Skeletal muscle tissue (tissue), 4 donors: ENCODE results near the gene PAQR5. TPM values are rescaled to one million over a fixed set of nuclear protein-coding genes. Genes with fewer than 3 reads are reported as not detected.
"Not testable (repeated sequence)": the region's sequence is repeated elsewhere in the genome, so short reads cannot be mapped to it uniquely, and the experiment has no call there.

Experiments
- H3K27ac ChIP-seq: one replicate; pipeline ENCODE4 v1.7.0; 2013; ENCODE audit warnings: mild to moderate bottlenecking, low read depth, low read length, inconsistent platforms
- H3K27me3 ChIP-seq, 3 donors: one replicate each; pipeline ENCODE4 v1.7.0; 2013; ENCODE audit warnings: low read length in 3 of 3; ENCODE audit not compliant: control insufficient read depth in 3 of 3, insufficient read depth in 3 of 3
- H3K36me3 ChIP-seq, 3 donors: one replicate each; pipeline ENCODE4 v1.7.0; 2013; ENCODE audit warnings: low read length in 3 of 3; ENCODE audit not compliant: control insufficient read depth in 3 of 3, insufficient read depth in 3 of 3
- H3K4me1 ChIP-seq, 3 donors: one replicate each; pipeline ENCODE4 v1.7.0; 2013; ENCODE audit warnings: low read length in 3 of 3, mild to moderate bottlenecking in 3 of 3; ENCODE audit not compliant: control insufficient read depth in 3 of 3, insufficient read depth in 3 of 3
- H3K4me3 ChIP-seq, 3 donors: one replicate each; pipeline ENCODE4 v1.7.0; 2013; ENCODE audit warnings: low read length in 3 of 3
- H3K9ac ChIP-seq, 3 donors: one replicate each; pipeline ENCODE4 v1.7.0; 2013; ENCODE audit warnings: low read length in 3 of 3, mild to moderate bottlenecking in 3 of 3, moderate library complexity in 2 of 3, low read depth in 1 of 3
- H3K9me3 ChIP-seq, 3 donors: one replicate each; pipeline ENCODE4 v1.7.0; 2013; ENCODE audit warnings: low read length in 3 of 3; ENCODE audit not compliant: control insufficient read depth in 3 of 3
- total RNA-seq: library from RNA; depleted of rRNA; stranded (reverse); fragments of >200 nt; gene quantifications from one replicate; pipeline ENCODE4 v1.2.3, GENCODE V29; 2014
- donor health status: Osteomylitis.

The PAQR5 gene
- total RNA-seq, 1 donor from 2014 or later = under 0.01 TPM

DNA sequence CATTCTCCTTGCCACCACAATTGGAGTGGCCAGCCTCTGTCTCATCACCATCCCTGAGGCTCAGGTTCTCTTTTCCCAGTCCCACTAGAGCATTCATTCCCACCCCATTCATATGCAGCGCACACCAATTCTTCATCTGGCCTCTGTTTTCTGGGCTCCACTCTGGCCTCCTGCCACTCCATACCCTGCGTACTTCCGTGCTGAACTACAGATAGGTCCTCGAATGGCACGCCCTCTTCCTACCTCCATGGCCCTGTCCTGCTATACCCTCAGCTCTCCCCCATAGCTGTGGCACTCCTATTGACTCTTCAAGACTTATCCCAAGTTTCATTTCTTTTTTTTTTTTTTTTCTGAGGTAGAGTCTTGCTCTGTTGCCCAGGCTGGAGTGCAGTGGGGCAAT lies 25.9 kb downstream of the PAQR5 start:
- Histone ChIP-seq H3K27me3 (peaks cover 0 to 16% (median 14%) of the 10 kb centered on the region in 3 donors), H3K9ac (no peak overlapping the region), H3K4me3 (no peak overlapping the region), H3K36me3 (no peaks in the 10 kb centered on the region), H3K9me3 (peaks cover 0 to 2% (median 0%) of the 10 kb centered on the region in 3 donors), H3K27ac (no peak overlapping the region), H3K4me1 (no peaks in the 10 kb centered on the region)

DNA sequence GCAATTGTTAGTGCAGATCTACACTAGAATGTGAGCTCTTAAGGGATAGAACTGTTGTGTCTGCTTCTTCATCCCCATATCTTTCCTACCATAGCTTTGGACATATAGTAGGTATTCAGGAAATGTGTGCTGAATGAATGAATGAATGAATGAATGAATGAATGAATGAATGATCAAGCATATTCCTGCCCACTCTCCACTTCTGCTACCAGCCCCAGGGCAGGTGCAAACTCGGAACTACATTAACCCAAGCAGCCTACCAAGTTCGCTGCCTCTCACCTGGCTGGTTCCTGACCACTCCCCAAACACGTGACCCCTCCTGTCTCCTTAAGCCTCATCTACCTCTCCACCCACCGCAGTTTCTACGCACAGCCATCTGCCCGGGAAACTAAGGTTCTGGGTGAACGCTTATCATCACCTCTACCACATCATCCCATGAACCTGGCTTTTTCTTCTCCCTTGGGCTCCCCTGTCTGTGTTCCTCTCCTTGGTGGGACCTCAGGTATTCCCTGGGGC lies 26.8 kb downstream of the PAQR5 start:
- Histone ChIP-seq H3K9ac (no peak overlapping the region), H3K4me1 (no peaks in the 10 kb centered on the region), H3K27ac (no peak overlapping the region), H3K4me3 (no peak overlapping the region), H3K27me3 (peaks cover 0 to 13% (median 10%) of the 10 kb centered on the region in 3 donors), H3K36me3 (no peaks in the 10 kb centered on the region), H3K9me3 (peaks cover 0 to 2% (median 0%) of the 10 kb centered on the region in 3 donors)

DNA sequence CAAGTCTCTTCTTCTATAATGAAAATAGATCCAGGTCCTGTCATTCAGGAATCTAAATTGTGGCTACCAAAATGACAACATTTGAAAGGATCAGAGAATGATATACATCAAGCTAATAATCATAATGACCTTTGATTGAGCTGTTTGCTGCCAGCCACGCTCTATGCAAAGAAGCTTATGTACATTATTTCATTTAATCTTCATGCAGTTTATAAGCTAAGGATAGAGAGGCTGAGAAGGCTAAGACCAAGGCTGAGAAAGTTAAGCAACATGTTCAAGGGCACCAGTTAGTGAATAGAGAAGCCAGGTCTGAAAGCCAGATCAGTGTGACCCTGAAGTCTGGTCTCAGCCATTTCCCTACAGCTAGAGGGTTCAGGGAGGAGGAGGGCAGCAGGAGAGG lies 29.4 kb downstream of the PAQR5 start:
- Histone ChIP-seq H3K9me3 (peaks cover 0 to under 1% (median 0%) of the 10 kb centered on the region in 3 donors), H3K36me3 (no peaks in the 10 kb centered on the region), H3K27me3 (peaks cover 0 to 10% (median 9%) of the 10 kb centered on the region in 3 donors), H3K9ac (no peak overlapping the region), H3K27ac (no peak overlapping the region), H3K4me1 (no peaks in the 10 kb centered on the region), H3K4me3 (no peak overlapping the region)

DNA sequence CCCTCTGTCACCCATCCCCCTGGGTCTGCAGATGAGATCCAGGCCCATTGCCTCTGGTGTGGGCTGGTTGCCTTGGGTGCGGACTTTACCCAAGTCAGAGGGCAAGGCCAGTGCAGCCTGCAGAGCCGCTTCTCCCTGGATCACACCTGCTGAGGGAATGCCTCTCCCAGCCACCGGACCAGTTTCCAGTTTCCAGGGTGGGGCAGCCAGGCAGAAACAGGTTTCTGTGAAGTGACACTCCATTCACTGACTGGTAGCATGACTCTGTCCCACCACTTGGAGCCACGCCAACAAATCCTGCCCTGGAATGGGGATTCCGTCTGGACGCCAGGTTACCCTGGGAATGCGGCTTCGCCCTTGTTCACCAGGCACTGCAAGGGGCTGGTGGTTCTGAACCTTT lies 30.0 kb downstream of the PAQR5 start:
- Histone ChIP-seq H3K36me3 (no peaks in the 10 kb centered on the region), H3K4me1 (no peaks in the 10 kb centered on the region), H3K9ac (no peak overlapping the region), H3K27me3 (peaks cover 0 to 7% (median 7%) of the 10 kb centered on the region in 3 donors), H3K9me3 (no peaks in the 10 kb centered on the region), H3K4me3 (no peak overlapping the region), H3K27ac (no peak overlapping the region)

DNA sequence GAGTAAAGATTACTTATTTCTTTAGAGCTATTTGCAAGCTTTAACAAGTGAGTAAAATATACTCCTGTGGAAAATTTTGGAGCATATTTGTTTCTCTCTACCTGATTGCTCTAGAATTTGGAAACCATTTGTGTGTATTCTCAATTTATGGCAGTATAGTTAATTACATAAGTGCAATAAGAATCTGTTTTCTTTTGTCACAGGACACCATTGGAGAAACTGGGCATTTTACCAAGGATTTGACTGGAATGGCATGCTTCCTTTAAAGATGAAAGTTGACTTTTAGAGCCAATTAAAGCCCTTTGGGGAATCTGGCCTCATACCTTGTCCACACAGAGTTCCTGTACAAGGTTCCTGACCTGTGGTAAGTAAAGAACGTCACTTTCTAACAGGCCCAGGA lies 38.4 kb downstream of the PAQR5 start:
- H3K27me3 ChIP-seq = no peaks in the 10 kb centered on the region
- H3K4me3 ChIP-seq = no peak overlapping the region
- H3K4me1 ChIP-seq = no peaks in the 10 kb centered on the region
- H3K9ac ChIP-seq = no peak overlapping the region
- no peak overlapping the region for H3K27ac ChIP-seq
- H3K36me3 ChIP-seq = no peaks in the 10 kb centered on the region
- H3K9me3 ChIP-seq = no peaks in the 10 kb centered on the region

DNA sequence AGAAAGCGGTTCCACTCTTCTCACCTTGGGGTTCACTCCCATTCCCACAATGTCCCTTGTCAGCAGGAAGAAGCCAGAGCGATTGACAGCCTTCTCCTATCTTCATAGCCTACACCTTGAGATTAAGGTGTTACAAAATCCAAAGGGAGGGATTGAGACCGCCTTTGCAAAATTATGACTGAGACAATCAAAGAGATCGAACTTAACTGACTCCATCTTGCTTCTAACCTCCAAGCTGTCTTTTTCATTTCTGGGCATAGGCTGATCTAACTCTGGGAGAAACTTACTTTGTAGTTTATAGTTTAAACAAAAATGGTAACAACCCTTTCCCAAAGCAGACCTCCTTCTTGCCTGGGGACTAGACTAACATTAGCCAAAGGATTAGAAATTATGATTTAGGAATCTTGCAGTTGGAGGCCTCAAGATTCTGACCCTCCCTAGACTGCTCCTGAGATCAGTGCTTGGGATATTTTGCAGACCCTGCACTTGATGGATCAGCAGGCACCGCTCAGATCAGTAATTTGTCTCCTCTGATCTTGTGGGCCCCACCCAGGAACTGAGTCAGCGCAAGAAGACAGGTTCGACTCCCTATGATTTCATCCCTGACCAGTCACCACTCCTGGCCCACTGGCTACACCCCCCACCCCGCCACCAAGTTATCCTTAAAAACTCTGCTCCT lies 40.0 kb downstream of the PAQR5 start:
- H3K36me3 ChIP-seq = no peaks in the 10 kb centered on the region

DNA sequence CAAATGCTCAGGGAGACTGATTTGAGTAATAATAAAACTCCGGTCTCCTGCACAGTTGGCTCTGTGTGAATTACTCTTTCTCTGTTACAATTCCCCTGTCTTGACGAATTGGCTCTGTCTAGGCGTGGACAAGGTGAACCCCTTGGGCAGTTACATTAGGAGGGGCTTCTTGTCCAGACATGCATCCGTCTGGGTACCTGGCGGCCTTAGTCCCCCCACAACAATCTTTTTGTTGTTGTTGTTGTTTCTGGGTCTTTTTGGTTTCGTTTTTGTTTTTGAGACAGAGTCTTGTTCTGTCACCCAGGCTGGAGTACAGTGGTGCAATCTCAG lies 40.5 kb downstream of the PAQR5 start:
- not testable (repeated sequence) for H3K9ac ChIP-seq, H3K4me1 ChIP-seq, H3K27me3 ChIP-seq, H3K9me3 ChIP-seq, H3K27ac ChIP-seq, H3K36me3 ChIP-seq, H3K4me3 ChIP-seq

More for the DNA sequence above, 40.0 kb downstream of the PAQR5 start:
- H3K9me3 ChIP-seq = no peaks in the 10 kb centered on the region
- no peaks in the 10 kb centered on the region for H3K4me1 ChIP-seq
- H3K27me3 ChIP-seq = no peaks in the 10 kb centered on the region
- no peak overlapping the region for H3K9ac ChIP-seq
- H3K27ac ChIP-seq = no peak overlapping the region
- H3K4me3 ChIP-seq = no peak overlapping the region

DNA sequence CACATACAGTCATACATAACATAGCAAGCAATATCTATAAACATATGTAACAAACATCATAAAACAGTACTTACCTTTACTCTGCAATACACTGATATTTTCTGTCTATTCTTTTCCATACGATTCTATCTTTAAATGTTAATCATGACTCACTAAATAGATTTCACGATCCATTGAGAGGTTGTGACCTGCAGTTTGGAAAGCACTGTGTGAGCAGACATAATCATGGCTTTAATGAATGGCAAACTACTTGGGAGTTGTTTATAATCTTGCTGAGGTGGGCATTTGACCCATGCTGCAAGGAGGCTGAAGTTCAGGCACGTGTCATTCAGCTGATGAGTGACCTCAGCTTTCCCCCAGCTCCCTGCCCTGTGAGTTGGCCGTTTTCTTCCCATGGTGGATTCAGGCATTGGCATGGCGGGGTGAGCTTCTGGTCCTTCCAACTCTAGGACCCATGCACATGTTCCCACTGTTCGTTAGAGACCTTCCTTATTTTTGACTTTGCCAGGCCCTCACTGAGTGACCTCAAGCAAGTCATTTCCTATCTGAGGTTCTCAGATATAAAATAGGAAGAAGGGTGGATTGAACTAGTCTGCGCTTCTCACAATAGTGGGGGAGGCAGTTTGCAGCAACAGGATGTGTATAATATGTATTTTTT lies 41.7 kb downstream of the PAQR5 start:
- Histone ChIP-seq H3K9me3 (no peaks in the 10 kb centered on the region), H3K27me3 (no peaks in the 10 kb centered on the region), H3K9ac (no peak overlapping the region), H3K36me3 (no peaks in the 10 kb centered on the region), H3K4me3 (no peak overlapping the region), H3K4me1 (no peaks in the 10 kb centered on the region), H3K27ac (no peak overlapping the region)

DNA sequence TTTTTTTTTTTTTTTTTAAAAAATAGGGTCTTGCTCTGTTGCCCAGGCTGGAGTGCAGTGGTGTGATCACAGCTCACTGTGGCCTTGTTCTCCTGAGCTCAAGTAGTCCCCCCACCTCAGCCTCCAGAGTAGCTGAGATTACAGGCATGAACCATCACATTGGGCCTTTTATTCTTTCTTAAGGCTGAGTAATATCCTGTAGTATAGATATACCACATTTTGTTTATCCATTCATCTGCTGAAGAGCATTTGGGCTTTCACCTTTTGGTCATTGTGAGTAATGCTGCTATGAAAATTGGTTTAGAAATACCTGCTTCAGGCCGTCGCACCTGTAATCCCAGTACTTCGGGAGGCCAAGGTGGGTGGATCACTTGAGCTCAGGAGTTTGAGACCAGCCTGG lies 42.6 kb downstream of the PAQR5 start:
- Histone ChIP-seq H3K9me3 (no peaks in the 10 kb centered on the region), H3K9ac (no peak overlapping the region), H3K36me3 (no peaks in the 10 kb centered on the region), H3K27me3 (no peaks in the 10 kb centered on the region), H3K4me1 (no peaks in the 10 kb centered on the region), H3K4me3 (no peak overlapping the region), H3K27ac (no peak overlapping the region)

DNA sequence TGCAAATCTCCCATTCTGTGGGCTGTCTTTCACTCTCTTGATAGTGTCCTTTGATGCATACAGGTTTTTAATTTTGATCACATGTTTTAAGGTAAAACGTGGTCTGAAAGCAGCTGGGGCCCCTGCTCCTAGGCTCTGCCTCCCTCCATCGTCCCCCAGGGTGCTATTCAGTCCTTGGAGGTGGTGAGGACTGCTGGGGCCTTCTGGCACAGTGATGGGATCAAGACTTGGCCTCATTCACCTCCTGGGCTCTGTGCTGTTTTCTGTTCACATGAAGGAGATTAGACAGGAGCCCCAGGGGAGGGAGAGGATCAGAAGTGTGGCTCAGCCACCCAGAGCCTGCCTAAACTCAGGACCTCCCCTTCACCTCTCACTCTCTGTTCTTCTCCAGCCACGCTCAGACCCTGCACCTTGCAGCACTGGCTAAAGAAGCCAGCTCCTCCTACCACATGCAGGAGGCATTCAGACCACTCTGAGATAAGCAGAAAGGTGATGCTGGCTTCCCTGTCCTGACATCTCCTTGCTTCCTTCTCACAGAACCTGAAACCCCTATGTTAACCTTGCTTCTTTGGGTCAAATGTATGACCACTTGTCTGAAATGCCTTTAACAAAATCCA lies 43.9 kb downstream of the PAQR5 start:
- H3K9ac ChIP-seq = no peak overlapping the region
- H3K27ac ChIP-seq = no peak overlapping the region
- H3K27me3 ChIP-seq = no peaks in the 10 kb centered on the region
- no peak overlapping the region for H3K4me3 ChIP-seq
- H3K36me3 ChIP-seq = no peaks in the 10 kb centered on the region
- H3K9me3 ChIP-seq = no peaks in the 10 kb centered on the region
- no peaks in the 10 kb centered on the region for H3K4me1 ChIP-seq
